ENCODE data around the gene AAMP. TPM values are rescaled to one million over a fixed set of nuclear protein-coding genes. Genes with fewer than 3 reads are reported as not detected.

Gene AAMP
- total and polyA plus RNA-seq, 4 experiments from 2014 or later, result 66.2 to 101 (median 72.6) TPM

DNA sequence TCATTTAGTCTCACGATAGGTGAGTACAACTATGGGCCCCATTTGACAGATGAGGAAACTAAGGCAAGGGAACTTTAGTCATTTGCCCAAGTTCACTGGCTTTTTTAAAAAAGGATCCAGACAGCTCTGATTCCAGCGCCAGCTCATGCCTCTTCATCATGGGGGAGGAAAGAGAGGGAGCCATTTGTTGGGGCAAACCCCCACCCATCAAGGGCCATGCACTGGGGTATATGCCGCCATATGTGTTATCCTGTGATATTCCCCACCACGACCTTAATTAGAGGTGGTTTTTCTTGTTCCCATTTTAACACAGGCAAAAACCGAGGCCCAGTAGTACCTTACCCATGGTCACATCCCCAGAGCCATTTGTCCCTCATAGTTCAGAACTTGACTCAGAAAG, 9.8 kb downstream of the AAMP start:
- ChIA-PET CTCF (ENCODE audit: partially characterized antibody) (interaction anchor here (1.0 to 10.5 kb wide), 6 partner anchors 11 to 96 kb away, joined by 3 to 157 read pairs (median 26); partner anchors contain the start of genes AAMP, CATIP and PNKD), POLR2A (ENCODE audit: partially characterized antibody) (interaction anchor here (0.8 to 1.0 kb wide), 2 partner anchors 29 to 35 kb away, joined by 3 read pairs; no protein-coding TSS in a partner anchor)

DNA sequence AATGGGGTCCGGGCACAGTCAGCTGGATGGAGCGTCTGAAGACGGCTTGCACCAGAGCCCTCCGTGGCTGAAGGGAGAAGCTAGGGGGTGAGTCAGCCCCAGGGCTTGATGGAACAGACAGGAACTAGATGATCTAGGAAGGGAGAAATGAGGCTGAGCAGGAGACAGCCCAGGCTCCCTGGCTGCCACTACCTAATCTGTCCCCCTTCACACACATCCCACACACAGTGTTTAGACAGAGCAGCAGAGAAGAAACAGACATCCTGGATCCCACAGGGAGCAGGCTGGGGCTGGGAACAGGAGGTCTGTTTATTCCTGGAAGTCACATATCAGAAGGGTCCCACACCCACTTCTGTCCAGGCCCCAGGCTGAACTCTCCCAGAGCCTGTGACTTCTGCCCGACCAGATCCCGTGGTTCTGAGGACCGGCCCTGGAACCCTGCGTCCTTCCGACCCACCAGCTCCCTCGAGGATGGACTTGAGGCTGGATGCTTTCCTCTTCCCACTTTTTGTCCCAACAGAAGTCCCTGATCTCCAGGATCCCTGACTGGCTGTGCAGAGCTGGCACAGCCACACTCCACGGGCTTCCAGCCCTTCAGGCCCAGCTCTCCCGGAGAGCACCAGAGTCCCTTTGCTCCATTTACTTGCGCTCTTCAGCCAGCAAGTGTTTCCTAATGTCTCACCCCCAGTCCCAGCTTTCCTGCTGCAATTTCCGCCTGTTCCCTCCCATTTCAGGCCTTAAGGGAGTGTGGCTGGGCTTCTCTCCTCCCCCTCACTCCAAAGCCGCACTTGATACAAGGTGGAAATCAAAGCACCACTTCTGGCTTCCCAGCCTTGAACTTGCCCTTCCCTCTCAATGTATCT, 10.6 kb downstream of the AAMP start:
- H3K27ac Mint-ChIP-seq, result peak overlapping the region; percentile 46 to 83 (median 64)
- intact Hi-C loops (cut with micrococcal nuclease), result no loop called here
- no peaks in the 10 kb centered on the region for H3K27me3 Mint-ChIP-seq
- Histone ChIP-seq H3K27ac (ENCODE audit: low read depth, low read length) (no peak overlapping the region), H3K4me1 (ENCODE audit: insufficient read depth, low read length) (peaks cover 10% of the 10 kb centered on the region), H3K36me3 (ENCODE audit: insufficient read depth, low read length) (peaks cover 30% of the 10 kb centered on the region), H3K27me3 (ENCODE audit: insufficient read depth, low read length) (no peaks in the 10 kb centered on the region), H3K4me3 (ENCODE audit: low read length in 2 of 2) (no peak overlapping the region), H3K9me3 (ENCODE audit: control insufficient read depth in 1 of 2, low read length in 2 of 2) (no peaks in the 10 kb centered on the region)
- H3K4me3 Mint-ChIP-seq, result peak overlapping the region in 1 of 8 donors; percentile 20
- POLR2A ChIA-PET (ENCODE audit: partially characterized antibody), result interaction anchor here (0.6 to 3.3 kb wide), 6 partner anchors 11 to 1158 kb away, joined by 3 to 21 read pairs (median 3); partner anchors contain the start of genes AAMP, ARPC2 and PNKD
- H3K4me1 Mint-ChIP-seq, result peaks cover 9 to 18% (median 13%) of the 10 kb centered on the region in 4 donors
- peaks cover 12 to 35% of the 10 kb centered on the region in 2 donors for H3K36me3 Mint-ChIP-seq
- no peaks in the 10 kb centered on the region for H3K9me3 Mint-ChIP-seq
- CTCF ChIA-PET (ENCODE audit: partially characterized antibody), result interaction anchor here (1.0 to 10.5 kb wide), 10 partner anchors 8 to 97 kb away, joined by 3 to 157 read pairs (median 14); partner anchors contain the start of genes AAMP, CATIP and PNKD
- DNase-seq, result no peak

More for the DNA sequence above, 9.8 kb downstream of the AAMP start:
- Mint-ChIP-seq H3K9me3 (no peaks in the 10 kb centered on the region), H3K4me1 (peaks cover 9 to 22% (median 13%) of the 10 kb centered on the region in 4 donors), H3K27ac (peak overlapping the region in 4 of 7 donors; percentile 25 to 64 (median 49)), H3K4me3 (no peak overlapping the region), H3K36me3 (peaks cover 7 to 31% of the 10 kb centered on the region in 2 donors), H3K27me3 (no peaks in the 10 kb centered on the region)
- DNase-seq, result no peak
- Histone ChIP-seq H3K36me3 (ENCODE audit: insufficient read depth, low read length) (peaks cover 32% of the 10 kb centered on the region), H3K9me3 (ENCODE audit: control insufficient read depth in 1 of 2, low read length in 2 of 2) (no peaks in the 10 kb centered on the region), H3K27ac (ENCODE audit: low read depth, low read length) (no peak overlapping the region), H3K4me1 (ENCODE audit: insufficient read depth, low read length) (peaks cover 10% of the 10 kb centered on the region), H3K4me3 (ENCODE audit: low read length in 2 of 2) (no peak overlapping the region), H3K27me3 (ENCODE audit: insufficient read depth, low read length) (no peaks in the 10 kb centered on the region)
- intact Hi-C loops (cut with micrococcal nuclease), result no loop called here

DNA sequence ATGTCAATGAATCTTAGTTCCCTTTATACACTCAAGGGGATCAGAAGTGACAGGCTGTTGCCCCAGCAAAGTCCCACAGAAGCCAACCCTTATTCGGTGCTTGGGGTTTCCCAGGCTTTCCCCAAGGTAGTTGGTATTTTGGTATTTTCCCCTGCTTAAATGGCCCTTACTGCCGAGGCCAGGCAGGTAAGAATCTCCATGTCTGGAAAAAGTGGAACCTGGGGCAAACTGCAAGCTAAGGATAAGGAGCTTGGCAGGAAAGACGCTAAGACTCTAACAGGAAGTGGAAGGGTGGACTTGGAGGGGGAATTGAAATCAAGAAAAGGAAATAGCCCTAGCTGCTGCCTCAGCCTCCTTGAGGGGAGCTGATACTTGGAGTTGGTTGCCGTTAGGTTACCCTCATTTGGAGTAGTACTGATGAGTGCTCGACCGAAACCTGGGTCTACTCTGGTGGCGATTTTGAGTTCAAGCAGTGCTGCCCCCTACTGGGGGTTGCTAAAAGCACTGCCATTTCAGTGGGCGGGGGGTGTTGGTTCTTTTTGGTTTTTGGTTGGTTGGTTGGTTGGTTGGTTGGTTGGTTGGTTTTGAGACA, 12.5 kb downstream of the AAMP start:
- Histone ChIP-seq H3K9me3 (ENCODE audit: control insufficient read depth in 1 of 2, low read length in 2 of 2) (no peaks in the 10 kb centered on the region), H3K4me1 (ENCODE audit: insufficient read depth, low read length) (peaks cover 10% of the 10 kb centered on the region), H3K27ac (ENCODE audit: low read depth, low read length) (peak overlapping the region; percentile 58), H3K36me3 (ENCODE audit: insufficient read depth, low read length) (peaks cover 34% of the 10 kb centered on the region), H3K4me3 (ENCODE audit: low read length in 2 of 2) (no peak overlapping the region), H3K27me3 (ENCODE audit: insufficient read depth, low read length) (no peaks in the 10 kb centered on the region)
- POLR2A ChIA-PET (ENCODE audit: partially characterized antibody), result interaction anchor here (0.9 to 3.3 kb wide), 8 partner anchors 11 to 48 kb away, joined by 3 to 21 read pairs (median 6); partner anchors contain the start of genes AAMP, ARPC2 and PNKD
- peak overlapping the region in 7 of 8 donors; percentile 42 to 83 (median 72) for H3K4me3 Mint-ChIP-seq
- H3K9me3 Mint-ChIP-seq, result no peaks in the 10 kb centered on the region
- intact Hi-C loops (cut with micrococcal nuclease), result loop anchor here (1.0 kb wide), 3 partner anchors 39 to 88 kb away; no protein-coding TSS in a partner anchor
- CTCF ChIA-PET (ENCODE audit: partially characterized antibody), result interaction anchor here (0.7 to 10.5 kb wide), 19 partner anchors 10 to 90 kb away, joined by 3 to 157 read pairs (median 5); partner anchors contain the start of genes AAMP, CXCR1 and PNKD
- no peaks in the 10 kb centered on the region for H3K27me3 Mint-ChIP-seq
- H3K4me1 Mint-ChIP-seq, result peaks cover 7 to 18% (median 13%) of the 10 kb centered on the region in 4 donors
- peaks cover 23 to 45% of the 10 kb centered on the region in 2 donors for H3K36me3 Mint-ChIP-seq
- DNase-seq, result peak; percentile 64 to 73 (median 68)
- peak overlapping the region; percentile 64 to 96 (median 88) for H3K27ac Mint-ChIP-seq

DNA sequence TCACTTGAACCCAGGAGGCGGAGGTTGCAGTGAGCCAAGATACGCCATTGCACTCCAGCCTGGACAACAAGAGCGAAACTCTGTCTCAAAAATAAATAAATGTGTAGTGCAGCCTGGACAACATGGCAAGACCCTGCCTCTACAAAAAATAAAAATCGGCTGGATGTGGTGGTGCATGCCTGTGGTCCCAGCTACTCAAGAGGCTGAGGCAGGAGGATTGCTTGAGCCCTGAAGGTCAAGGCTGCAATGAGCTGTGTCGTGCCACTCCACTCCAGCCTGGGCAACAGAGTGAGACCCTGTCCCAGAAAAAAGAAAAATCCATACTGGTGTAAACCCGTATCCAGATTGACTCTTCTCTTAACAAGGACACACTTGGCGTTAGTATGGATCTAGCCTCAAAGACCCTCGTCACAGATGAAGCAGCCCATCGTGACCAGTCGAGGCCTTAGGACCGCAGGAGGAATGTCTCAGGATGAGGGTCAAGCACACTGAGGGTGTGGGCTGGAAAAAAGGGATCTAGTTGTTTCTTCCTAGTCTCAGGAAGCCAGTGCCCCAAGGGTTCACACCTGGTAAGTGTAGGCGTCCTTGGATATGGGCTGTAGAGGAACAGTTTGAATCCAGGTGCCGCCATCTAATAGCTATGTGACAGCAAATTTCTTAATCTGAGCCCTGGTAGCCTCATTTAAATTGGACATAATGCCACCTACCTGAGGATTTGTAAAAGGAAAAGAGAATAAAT, 13.2 kb downstream of the AAMP start:
- Mint-ChIP-seq H3K4me1 (peaks cover 7 to 18% (median 13%) of the 10 kb centered on the region in 4 donors), H3K36me3 (peaks cover 30 to 52% of the 10 kb centered on the region in 2 donors), H3K27me3 (no peaks in the 10 kb centered on the region), H3K4me3 (peak overlapping the region in 1 of 8 donors; percentile 83), H3K9me3 (no peaks in the 10 kb centered on the region), H3K27ac (peak overlapping the region; percentile 66 to 96 (median 88))
- H3K4me3 ChIP-seq (ENCODE audit: low read length in 2 of 2), result no peak overlapping the region
- no peak for DNase-seq
- peaks cover 10% of the 10 kb centered on the region for H3K4me1 ChIP-seq (ENCODE audit: insufficient read depth, low read length)
- ChIA-PET POLR2A (ENCODE audit: partially characterized antibody) (interaction anchor here (0.9 to 3.3 kb wide), 9 partner anchors 11 to 48 kb away, joined by 3 to 21 read pairs (median 7); partner anchors contain the start of genes AAMP, ARPC2 and PNKD), CTCF (ENCODE audit: partially characterized antibody) (interaction anchor here (0.7 to 10.5 kb wide), 18 partner anchors 10 to 89 kb away, joined by 3 to 157 read pairs (median 5); partner anchors contain the start of genes AAMP, CXCR1 and PNKD)
- H3K27ac ChIP-seq (ENCODE audit: low read depth, low read length), result peak overlapping the region; percentile 58
- H3K36me3 ChIP-seq (ENCODE audit: insufficient read depth, low read length), result peaks cover 42% of the 10 kb centered on the region
- no peaks in the 10 kb centered on the region for H3K9me3 ChIP-seq (ENCODE audit: control insufficient read depth in 1 of 2, low read length in 2 of 2)
- intact Hi-C loops (cut with micrococcal nuclease), result loop anchor here (1.0 kb wide), 3 partner anchors 38 to 87 kb away; no protein-coding TSS in a partner anchor
- H3K27me3 ChIP-seq (ENCODE audit: insufficient read depth, low read length), result no peaks in the 10 kb centered on the region

- peak overlapping the region in 2 of 7 donors; percentile 25 to 88 for H3K27ac Mint-ChIP-seq
- H3K4me1 Mint-ChIP-seq, result peaks cover 7 to 18% (median 14%) of the 10 kb centered on the region in 4 donors
- peaks cover 10% of the 10 kb centered on the region for H3K4me1 ChIP-seq (ENCODE audit: insufficient read depth, low read length)
- H3K9me3 Mint-ChIP-seq, result no peaks in the 10 kb centered on the region
- H3K36me3 ChIP-seq (ENCODE audit: insufficient read depth, low read length), result peaks cover 55% of the 10 kb centered on the region
- H3K27ac ChIP-seq (ENCODE audit: low read depth, low read length), result no peak overlapping the region
- no peaks in the 10 kb centered on the region for H3K27me3 Mint-ChIP-seq
- no peak overlapping the region for H3K4me3 ChIP-seq (ENCODE audit: low read length in 2 of 2)
- ChIA-PET POLR2A (ENCODE audit: partially characterized antibody) (interaction anchor here (1.0 to 2.0 kb wide), 2 partner anchors 26 to 70 kb away, joined by 3 to 9 read pairs; no protein-coding TSS in a partner anchor), CTCF (ENCODE audit: partially characterized antibody) (interaction anchor here (0.7 to 10.5 kb wide), 7 partner anchors 12 to 71 kb away, joined by 3 to 157 read pairs (median 11); partner anchors contain the start of genes AAMP and PNKD)
- intact Hi-C loops (cut with micrococcal nuclease), result no loop called here
- H3K9me3 ChIP-seq (ENCODE audit: control insufficient read depth in 1 of 2, low read length in 2 of 2), result no peaks in the 10 kb centered on the region
- no peak for DNase-seq
- peak overlapping the region in 1 of 8 donors; percentile 16 for H3K4me3 Mint-ChIP-seq
- no peaks in the 10 kb centered on the region for H3K27me3 ChIP-seq (ENCODE audit: insufficient read depth, low read length)
- peaks cover 40 to 64% of the 10 kb centered on the region in 2 donors for H3K36me3 Mint-ChIP-seq
Measured at GRCh38 chr2:218255446-218255845, 14.5 kb downstream of the AAMP start.

DNA sequence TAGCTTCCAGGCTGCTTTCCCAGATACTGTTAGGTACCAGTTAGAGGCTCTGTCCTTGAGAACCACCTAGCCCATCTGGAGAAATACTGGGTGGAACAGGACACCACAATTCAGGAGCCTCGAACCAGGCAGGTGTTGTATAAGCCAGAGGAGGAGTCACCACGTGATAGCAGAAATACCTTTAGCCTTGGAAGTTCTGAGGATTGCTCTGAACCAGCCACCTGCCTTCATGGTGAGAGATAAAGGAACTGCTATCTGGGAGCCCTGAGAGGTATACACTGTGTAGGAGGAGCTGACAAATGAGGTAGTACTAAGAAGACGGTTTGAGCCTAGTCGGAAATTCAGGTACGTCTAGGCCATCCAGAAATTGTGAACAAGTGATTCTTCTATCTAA, 16.7 kb downstream of the AAMP start:
- ChIA-PET POLR2A (ENCODE audit: partially characterized antibody) (interaction anchor here (0.9 to 1.9 kb wide), 3 partner anchors 22 to 35 kb away, joined by 3 to 6 read pairs (median 4); no protein-coding TSS in a partner anchor), CTCF (ENCODE audit: partially characterized antibody) (interaction anchor here (1.0 to 10.5 kb wide), 9 partner anchors 8 to 86 kb away, joined by 3 to 157 read pairs (median 5); partner anchors contain the start of genes AAMP, CXCR1 and PNKD)
- intact Hi-C loops (cut with micrococcal nuclease), result no loop called here
- Mint-ChIP-seq H3K27me3 (no peaks in the 10 kb centered on the region), H3K9me3 (no peaks in the 10 kb centered on the region), H3K36me3 (peaks cover 56 to 84% of the 10 kb centered on the region in 2 donors), H3K4me3 (no peak overlapping the region), H3K4me1 (peaks cover 11 to 25% (median 13%) of the 10 kb centered on the region in 4 donors), H3K27ac (peak overlapping the region in 5 of 7 donors; percentile 17 to 53 (median 48))
- Histone ChIP-seq H3K36me3 (ENCODE audit: insufficient read depth, low read length) (peaks cover 76% of the 10 kb centered on the region), H3K27me3 (ENCODE audit: insufficient read depth, low read length) (no peaks in the 10 kb centered on the region), H3K4me1 (ENCODE audit: insufficient read depth, low read length) (peaks cover 10% of the 10 kb centered on the region), H3K27ac (ENCODE audit: low read depth, low read length) (no peak overlapping the region), H3K4me3 (ENCODE audit: low read length in 2 of 2) (no peak overlapping the region), H3K9me3 (ENCODE audit: control insufficient read depth in 1 of 2, low read length in 2 of 2) (no peaks in the 10 kb centered on the region)
- no peak for DNase-seq
